ENCODE results near the gene FAM114A1. TPM values are rescaled to one million over a fixed set of nuclear protein-coding genes. Genes with fewer than 3 reads are reported as not detected.
A peak's percentile ranks its signal among the peaks of the same experiment; 100 is the strongest.

FAM114A1 gene
- total and polyA plus RNA-seq, 2 of the 4 experiments (the other 2 are of a cell fraction): 135 to 649 TPM

GRCh38 chr4:38917481-38918025, 49.9 kb downstream of the FAM114A1 start:
- ChIA-PET POLR2A (ENCODE audit: unreplicated experiment) (no interaction called here), CTCF (interaction anchor here (0.6 to 1.1 kb wide), 2 partner anchors 56 to 405 kb away, joined by 3 to 5 read pairs; no protein-coding TSS in a partner anchor)
- Histone ChIP-seq H4K8ac (ENCODE audit: low read depth in 2 of 2, low read length in 2 of 2) (no peak overlapping the region), H3K4me3 (ENCODE audit: insufficient read depth, low read depth, low read length) (no peak overlapping the region), H2AFZ (replicated peaks; ENCODE audit: low read length, poor library complexity) (no peak overlapping the region), H2BK5ac (ENCODE audit: low read depth, low read length, poor library complexity, severe bottlenecking) (peak overlapping the region; percentile 63), H2AK5ac (ENCODE audit: low read depth, low read length) (no peak overlapping the region), H3K9me3 (ENCODE audit: control insufficient read depth, insufficient read depth, low read length) (no peaks in the 10 kb centered on the region), H3K23ac (ENCODE audit: low read depth, low read length) (no peak overlapping the region), H4K91ac (ENCODE audit: insufficient read depth, low read depth, low read length) (no peak overlapping the region), H3K27ac (ENCODE audit: insufficient read depth, low read length) (peak overlapping the region; percentile 26; the same call in 1 of the 2 replicates), H3K4me1 (ENCODE audit: control insufficient read depth, insufficient read depth, low read length) (peaks cover 2% of the 10 kb centered on the region; the same call in 1 of the 2 replicates), H2BK15ac (ENCODE audit: low read depth, low read length) (no peak overlapping the region), H3K79me1 (ENCODE audit: low read depth in 1 of 2, low read length in 2 of 2) (peaks cover 30 to 49% of the 10 kb centered on the region in 2 experiments), H2AK9ac (replicated peaks; ENCODE audit: low read depth, low read length, poor library complexity) (no peak overlapping the region), H3K36me3 (ENCODE audit: control insufficient read depth, insufficient read depth, low read length) (peaks cover 70% of the 10 kb centered on the region), H3K18ac (ENCODE audit: low read depth, low read length) (no peak overlapping the region; the same call in 1 of the 2 replicates), H3K4me2 (ENCODE audit: low read depth, low read length) (no peak overlapping the region), H3K9me1 (ENCODE audit: insufficient read depth, low read length) (peaks cover 9% of the 10 kb centered on the region), H2BK20ac (ENCODE audit: low read depth, low read length) (no peak overlapping the region), H2BK120ac (ENCODE audit: low read depth, low read length) (no peak overlapping the region), H3K56ac (ENCODE audit: extremely low read depth, insufficient read depth, low read length) (no peak overlapping the region), H3K9ac (ENCODE audit: low read depth, low read length) (no peak overlapping the region), H3K4ac (ENCODE audit: low read depth, low read length) (no peak overlapping the region), H4K5ac (ENCODE audit: low read depth, low read length) (no peak overlapping the region), H4K20me1 (ENCODE audit: insufficient read depth, low read length) (0 out of 2 replicates have a peak, but pooled peaks cover 15% of the 10 kb centered on the region), H3K14ac (replicated peaks; ENCODE audit: low read depth, low read length) (no peak overlapping the region), H3K27me3 (ENCODE audit: control insufficient read depth, insufficient read depth, low read length) (no peaks in the 10 kb centered on the region)
- in situ Hi-C loops (cut with MboI; ENCODE audit: low sequenced_read_pairs) (no loop called here), dilution Hi-C loops (cut with HindIII; ENCODE audit: low sequenced_read_pairs, unreplicated experiment) (no loop called here), intact Hi-C loops (cut with micrococcal nuclease) (no loop called here)
- TF ChIP-seq MXI1 (IDR thresholded peaks at IDR 0.05; ENCODE audit: borderline replicate concordance, low read depth, low read length) (peak; percentile 36; the same call in 1 of the 2 replicates), MAFK (IDR thresholded peaks at IDR 0.05; ENCODE audit: low read depth, low read length) (no peak), BHLHE40 (IDR thresholded peaks at IDR 0.05; ENCODE audit: low read depth, low read length) (peak; percentile 66; the same call in 1 of the 2 replicates), MAZ (IDR thresholded peaks at IDR 0.05; ENCODE audit: borderline replicate concordance, low read depth, low read length) (no peak), SMC3 (IDR thresholded peaks at IDR 0.05; ENCODE audit: low read depth, low read length) (no peak)
- DNase-seq (peak; percentile 81), ATAC-seq (ENCODE audit: low read depth) (peak; percentile 51)
- BruUV-seq (replicated peaks): no TSS peak
- WGBS, 2 experiments (ENCODE audit: extremely low coverage in 2 of 2, insufficient read length in 1 of 2): no CpG with 5 or more reads among the region's 8 CpGs
